ENCODE results near the gene HEXIM1.
"Not testable (repeated sequence)": the region's sequence is repeated elsewhere in the genome, so short reads cannot be mapped to it uniquely, and the experiment has no call there.

The HEXIM1 gene

DNA sequence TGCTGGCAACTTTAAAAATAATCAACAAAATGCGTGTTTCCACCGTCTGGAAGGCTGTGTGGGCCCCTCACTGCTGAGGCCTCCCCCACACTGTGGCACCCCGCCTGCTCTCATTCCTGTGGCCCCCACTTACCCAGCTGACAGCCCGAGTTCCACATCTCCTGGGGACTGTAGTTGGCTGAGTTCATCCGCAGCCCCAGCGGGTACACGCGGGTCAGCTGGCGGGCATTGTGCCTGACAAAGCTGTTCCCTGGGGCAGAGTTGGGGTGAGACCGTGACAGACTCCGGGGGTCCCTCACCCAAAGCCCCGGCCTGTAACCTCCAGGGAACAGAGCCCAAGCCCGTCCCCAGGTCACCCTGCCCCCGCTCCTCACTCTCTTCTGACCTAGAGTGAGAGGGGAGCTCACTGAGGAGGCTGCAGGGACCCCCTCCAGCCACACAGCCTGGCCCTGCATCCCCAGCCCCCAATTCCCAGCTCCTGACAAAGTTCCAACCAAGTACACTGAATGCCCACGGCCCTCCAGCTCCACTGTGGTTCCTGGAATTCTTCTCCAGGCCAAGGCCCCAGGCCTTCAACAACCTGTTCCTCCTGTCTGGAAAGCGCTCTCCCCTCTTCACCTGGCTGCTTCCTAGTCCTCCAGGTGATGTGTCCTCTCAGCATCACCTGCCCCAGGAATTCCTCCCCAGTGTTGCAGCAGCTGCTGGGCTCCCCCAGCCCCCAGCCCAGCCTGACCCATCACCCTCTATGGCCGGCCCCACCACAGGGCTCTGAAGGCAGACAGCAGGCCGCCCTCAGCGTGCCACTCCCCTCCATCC is 34.0 kb upstream of the HEXIM1 start:
- DNase-seq: no peak

DNA sequence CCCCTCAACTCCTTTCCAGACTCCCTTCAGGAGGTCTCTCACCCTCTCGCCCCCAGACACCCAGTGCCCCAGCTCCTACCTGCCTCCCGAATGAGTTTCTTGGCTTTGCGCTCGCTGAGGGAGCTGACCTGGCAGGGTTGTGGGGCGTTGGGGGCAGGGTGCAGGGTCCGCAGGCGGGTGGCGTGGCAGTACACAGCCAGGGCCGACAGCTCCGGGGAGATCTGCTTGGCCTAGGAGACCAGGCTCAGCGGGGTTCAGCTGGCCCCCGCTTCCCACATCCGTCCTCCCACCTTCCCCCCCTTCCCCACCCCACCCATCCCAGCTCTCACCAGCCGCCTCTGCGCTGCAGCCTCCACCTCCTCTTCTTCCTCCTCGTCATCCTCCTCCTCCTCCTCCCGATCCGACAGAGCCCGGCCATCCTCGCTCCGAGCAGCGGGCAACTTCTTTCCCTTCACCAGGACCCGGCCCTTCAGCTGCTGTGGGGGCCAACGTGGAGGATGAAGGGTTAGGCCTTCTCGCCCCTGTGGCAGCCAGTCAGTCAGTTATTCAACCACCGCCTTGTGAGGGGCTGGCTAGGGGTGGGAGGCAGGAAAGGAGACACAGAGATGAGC is 33.2 kb upstream of the HEXIM1 start:
- DNase-seq: no peak

DNA sequence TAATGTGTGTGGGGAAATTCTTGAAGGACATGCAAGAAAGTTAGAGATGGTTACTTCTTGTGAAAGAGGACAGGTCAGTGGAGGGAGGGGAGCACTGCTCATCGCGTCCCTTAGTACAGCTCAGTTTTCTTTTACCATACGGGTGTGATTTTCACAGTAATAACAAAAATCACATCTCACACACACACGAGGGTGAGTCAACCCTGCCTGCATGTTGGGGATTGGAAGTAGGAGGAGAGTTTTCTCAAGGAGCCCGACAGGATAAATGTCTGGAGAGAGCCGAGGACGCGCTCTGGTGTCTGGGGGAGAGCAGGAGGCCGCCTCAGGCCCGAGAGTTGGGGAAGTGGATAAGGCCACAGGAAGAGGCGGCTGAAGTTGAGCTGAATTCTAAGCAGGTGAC is 32.4 kb upstream of the HEXIM1 start:
- DNase-seq: no peak

DNA sequence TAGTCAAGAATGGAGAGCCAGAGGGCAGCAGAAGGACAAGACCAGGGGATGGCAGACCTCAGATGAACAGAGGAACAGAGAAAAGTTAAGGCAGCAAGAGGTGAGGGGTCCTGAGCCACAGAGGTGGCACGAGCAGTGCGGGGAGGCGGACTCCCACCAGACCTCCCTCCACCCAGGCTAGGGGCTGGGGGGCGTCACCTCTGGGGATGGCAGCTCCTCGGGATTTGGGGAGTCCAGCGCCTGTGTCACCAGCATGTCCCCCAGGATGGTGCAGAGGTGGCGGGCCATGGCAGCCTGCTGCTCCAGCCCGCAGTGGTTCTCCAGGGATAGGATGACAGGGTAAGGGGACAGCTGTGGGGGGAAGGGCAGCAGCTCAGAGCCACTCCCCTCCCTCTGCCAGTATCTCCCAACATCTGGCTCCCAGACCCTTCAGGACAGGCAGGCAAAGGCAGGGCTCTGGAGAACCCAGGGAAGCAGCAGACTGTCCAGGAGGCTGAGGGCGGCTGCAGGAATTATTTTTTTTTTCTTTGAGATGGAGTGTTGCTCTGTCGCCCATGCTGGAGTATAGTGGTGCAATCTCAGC is 31.8 kb upstream of the HEXIM1 start:
- no peak for DNase-seq

DNA sequence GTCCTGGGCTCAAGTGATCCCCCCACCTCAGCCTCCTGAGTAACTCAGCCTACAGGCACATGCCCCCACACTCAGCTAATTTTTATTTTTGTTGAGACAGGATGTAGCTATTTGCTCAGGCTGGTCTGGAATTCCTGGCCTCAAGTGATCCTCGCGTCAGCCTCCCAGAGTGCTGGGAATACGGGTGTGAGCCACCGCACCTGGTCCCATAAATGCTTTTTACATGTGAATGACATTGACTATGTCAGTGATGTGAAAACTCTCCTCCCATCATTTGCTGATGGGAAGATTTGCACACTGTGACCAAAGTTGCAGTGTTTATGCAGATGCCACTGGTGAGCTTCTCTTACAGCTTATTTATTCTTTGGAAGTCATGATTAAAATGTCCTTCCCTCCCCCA is 30.9 kb upstream of the HEXIM1 start:
- DNase-seq: no peak

DNA sequence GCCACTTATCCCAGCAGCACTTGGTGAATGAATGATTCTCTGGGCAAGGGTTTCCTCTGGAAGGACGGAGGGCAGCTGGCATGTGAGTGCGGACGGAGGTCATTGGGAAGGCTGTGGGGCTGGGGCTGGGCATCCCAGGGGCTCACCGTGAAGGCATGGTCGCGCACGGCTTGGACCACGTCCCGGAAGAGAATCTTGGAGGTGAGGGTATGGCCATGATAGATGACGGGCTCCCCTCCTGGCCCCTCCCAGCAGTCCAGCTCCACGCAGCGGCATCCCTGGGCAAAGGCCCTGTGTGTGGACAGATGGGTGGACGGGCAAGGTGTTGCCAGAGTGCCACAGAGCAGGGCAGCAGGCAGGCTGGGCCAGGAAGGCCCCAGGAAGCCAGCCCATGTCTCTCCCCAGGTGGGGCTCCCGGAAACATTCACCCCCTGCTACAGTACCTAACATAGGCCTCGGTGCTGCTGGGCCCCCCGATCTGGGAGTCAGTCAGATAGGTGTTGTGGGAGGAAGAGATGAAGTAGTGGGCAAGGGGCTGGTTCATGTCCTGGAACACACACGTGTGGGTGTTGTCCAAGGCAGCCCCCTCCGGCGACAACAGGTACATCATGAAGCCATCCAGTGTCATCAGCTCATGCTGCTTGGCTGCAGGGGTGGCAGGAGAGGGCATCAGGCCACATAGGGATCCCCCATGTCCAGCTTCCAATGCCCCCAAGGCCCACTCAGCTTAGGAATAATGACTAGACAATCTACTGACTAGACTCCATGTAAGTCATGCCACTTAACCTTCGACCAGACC is 30.2 kb upstream of the HEXIM1 start:
- DNase-seq: no peak

DNA sequence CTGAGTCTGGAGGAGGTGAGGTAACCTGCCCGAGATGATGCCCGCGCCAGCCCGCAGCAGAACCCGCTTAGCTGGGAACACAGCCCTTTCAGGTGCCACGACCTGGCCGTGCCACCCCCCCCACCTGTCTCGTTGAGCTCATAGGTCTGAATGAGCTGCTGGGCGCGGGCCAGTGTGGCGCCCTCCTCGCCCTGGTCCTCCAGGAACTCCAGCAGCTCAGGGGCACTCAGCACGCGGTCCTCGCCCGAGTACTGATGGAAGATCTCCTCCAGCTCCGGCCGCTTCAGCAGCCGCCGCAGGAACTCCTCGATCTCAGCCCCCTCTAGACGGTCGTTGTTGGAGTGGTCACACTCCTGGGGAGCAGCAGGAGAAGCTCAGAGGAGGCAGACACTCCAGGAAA is 29.6 kb upstream of the HEXIM1 start:
- no peak for DNase-seq

DNA sequence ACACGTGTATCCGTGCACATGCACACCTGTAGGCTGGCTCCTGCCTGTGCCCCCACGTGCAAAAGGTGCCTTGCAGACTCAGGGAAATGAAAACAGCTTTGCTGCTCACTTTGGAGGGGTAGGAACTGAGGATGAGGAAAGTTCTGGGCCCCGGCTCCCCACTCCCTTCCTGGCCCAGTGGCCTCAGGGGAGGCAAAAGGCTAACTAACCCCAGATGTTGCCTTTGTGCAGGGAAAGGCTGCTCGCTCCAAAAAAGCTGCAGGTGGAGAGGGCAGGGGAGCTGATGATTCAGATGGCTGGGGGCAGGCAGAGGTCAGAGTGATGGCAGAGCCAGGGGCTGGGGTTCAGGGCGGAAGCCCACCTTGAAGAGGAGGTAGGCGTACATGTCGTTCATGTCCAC is 28.3 kb upstream of the HEXIM1 start:
- DNase-seq: no peak

DNA sequence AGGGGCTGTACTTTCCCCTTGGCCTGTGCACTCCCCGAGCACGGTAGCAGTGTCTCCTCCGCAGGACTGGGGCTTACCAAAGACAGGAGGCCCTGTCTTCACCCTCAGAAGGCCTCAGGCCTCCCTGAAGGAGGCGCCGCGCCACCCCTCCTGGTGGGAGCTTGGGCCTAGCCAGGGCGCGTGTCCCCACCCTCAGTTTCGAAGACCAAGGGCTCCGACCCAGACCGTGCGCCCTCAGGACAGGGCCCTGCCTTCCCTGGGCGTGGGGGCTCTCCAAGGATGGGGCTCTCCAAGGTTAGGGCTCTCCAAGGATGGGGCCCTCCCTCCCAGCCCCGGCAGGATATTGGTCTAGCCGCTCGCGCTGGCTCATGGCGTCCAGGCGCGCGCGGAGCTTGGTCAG is 27.7 kb upstream of the HEXIM1 start:
- no peak for DNase-seq

DNA sequence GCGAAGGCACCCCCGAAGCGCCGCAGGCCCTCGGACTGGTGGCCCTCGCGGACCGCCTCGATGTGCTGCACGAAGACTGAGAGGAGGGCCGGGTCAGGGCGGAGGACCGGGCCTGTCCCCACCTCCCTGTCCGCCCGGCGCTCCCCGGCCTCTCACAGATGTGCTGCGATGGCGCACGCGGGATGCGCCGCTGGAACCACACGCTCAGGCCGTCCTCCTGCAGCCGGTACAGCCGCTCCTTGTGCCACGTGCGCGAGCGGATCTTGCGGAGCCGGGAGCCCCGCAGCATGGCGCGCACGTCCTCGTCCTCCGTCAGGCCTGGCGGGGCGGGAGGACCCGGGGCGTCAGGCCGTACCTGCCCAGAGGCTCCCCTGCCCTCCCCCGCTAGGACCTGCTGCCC is 27.2 kb upstream of the HEXIM1 start:
- no peak for DNase-seq

DNA sequence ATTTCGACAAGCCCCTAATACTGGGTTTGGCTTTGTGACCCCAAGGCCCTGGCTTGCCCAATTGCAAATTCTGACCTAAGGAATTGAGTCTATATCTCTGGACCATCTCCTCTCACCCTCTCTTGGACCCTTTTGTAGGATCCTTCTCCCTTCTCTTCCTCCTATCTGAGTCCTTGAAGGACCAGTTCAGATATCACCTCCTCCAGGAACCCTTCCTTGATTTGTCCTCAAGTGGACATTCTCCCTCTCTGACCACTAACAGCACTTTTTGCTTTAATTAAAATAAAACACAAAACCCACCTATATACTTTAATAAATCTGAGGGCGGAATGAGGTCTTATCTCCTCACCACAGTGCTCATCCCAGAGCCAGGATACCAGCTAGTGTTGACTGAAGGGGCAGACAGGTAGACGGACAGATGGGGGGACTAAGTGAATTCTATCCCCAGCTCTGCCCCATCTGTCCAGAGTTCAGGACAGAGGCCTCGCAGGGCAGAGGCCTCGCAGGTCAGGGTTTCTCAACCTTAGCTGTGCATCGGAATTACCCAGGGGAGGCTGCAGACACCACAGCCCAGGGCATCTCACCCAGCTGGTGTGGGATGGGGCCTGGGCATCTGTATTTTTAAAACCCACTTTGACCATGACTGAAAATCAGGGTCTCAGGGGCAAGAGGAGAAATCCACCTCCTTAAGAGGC is 25.1 kb upstream of the HEXIM1 start:
- DNase-seq: no peak

DNA sequence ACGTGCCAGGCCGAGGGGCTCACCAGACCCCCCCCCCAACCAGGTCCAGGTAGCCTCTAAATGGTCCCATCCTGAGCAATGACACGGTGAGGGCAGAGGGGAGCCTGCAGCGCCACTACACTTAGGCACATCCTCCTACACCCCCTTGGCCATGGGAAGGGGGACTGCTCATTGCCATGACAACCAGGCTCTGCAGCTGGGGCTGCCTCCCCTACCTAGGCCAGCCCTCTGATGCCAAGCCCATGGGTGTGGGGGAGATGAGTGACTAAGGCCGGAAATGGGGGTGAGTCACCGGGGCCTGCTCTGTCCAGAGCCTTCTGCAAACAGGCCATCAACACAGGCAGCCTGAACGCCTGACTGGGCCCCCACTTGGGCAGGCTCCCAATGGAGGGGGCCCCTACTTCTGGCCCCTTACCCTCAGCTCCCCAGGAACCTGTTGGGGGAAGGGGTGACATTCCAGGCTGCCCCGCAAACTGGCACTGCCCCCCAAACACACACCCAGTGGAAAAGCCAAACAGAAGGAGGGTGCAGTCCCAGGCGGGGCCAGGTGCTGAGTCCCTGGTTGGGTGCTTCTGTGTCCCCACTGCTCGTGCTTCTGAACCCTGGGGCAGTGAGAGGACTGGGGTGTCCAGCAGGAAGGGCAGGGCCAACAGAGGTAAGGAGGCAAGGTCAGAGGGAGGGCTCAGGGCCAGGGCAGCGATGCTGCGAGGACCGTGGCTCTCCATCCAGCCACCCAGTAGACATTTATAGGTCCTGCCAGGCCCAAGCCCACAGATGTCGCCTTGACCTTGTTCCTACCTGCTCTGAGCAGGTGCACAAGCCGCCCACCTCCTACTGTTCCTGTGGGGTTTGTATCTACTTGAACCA is 24.1 kb upstream of the HEXIM1 start:
- no peak for DNase-seq

DNA sequence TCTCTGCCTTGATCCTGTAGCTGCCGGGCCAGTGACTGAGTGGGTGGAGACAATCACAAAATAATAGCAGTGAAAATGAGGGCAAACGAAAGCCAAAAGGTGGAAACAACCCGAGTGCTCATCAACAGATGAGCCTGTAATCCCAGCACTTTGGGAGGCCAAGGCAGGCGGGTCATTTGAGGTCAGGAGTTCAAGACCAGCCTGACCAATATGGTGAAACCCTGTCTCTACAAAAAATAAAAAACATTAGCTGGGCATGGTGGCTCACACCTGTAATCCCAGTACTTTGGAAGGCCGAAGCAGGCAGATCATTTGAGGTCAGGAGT is 23.5 kb upstream of the HEXIM1 start:
- not testable (repeated sequence) for DNase-seq

DNA sequence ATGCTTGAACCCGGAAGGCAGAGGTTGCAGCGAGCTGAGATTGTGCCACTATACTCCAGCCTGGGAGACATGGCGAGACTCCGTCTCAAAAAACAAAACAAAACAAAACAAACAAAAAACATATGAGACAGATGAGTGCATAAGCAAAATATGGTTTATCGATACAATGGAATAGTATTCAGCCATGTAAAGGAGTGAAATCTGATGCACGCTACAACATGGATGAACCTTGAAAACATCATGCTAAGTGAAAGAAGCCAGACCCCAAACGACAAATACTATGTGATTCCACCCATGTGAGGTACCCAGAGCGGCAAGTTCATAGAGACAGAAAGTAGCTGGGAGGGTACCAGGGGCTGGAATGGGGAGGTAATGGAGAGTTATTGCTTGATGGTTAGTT is 22.8 kb upstream of the HEXIM1 start:
- no peak for DNase-seq

DNA sequence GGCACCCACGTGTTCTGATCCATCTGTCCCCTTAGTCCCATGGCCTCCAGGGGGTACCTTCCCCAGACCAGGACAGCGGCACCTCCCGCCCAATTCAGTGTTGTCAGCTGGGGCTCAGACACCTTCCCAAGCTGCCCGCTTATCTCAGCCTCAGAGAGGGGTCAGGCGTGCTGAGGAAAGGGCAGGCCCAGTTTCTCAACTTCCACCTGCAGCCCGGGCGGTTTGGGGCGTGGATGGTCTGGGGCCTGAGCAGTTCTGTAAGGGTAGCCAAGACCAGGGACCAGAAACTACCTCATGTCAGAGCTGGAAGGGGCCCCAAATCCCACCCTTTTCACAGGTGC is 21.1 kb upstream of the HEXIM1 start:
- DNase-seq: no peak

DNA sequence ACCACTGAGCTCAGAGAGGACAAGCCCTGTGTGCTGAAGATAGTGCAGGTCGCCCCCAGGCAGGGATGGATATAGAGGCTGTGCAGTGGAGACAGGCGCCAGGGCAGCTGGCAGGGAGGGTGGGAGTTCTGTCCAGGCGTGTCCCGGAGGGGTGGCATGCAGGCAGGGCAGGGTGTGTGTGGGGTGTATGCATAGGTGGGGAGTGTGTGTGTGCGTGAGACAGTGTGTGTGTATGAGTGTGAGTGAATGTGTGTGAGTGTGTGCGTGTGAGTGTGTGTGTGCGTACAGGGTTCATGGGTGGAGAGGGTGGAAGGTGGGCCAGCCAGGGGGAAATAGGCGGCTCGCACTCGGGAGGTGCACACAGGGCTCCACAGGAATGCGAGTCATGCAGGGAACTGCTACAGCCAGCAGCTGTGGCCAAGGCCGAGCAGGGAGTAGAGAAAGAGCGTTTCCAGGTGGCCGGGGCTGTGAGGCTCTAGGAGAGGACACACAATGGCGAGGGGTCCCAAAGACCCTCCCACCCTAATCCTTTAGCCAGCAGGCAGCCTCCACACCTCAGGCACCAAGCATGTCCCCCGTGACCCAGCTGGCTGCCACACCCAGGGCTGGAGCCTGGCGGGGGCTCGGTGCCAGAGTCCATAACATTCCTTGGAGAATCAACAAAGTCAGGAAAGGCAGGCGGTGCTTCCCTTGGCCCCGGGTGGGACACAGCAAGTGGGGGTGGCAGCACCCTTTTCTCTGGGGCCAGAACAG is 20.6 kb upstream of the HEXIM1 start:
- DNase-seq: no peak

DNA sequence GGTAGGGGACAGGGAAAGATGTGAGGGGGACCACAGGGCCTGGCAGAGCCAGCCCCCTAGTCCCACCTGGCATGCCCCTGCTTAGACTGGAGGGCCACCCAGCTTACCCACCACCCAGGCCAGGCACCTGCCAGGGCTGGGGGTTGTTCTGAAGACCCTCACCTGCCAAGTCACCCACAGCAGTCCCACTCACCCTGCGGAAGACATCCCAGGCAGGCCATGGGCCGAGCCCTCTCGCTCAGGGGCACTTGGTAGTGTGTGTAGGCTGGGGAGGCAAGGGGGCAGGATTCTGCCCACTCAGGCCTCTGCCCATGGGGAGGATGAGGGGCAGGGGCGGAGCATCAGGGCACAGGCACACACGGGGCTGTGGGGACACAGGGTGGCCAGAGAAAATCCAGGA is 19.9 kb upstream of the HEXIM1 start:
- no peak for DNase-seq

DNA sequence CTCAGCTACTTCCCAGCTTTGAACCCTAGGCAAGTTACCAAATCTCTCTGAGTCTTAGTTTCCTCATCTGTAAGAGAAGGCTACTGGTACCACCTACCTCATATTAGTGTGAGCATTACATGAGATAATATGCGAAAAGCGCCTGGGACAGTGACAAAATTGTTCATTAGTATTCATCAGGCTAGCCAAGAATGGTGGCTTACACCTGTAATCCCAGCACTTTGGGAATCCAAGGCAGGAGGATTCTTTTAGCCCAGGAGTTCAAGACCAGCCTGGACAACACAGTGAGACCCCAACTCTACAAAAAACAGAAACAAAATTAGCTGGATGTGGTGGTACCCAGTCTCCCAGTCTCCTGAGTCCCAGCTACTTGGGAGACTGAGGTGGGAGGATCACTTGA is 19.3 kb upstream of the HEXIM1 start:
- DNase-seq: no peak

DNA sequence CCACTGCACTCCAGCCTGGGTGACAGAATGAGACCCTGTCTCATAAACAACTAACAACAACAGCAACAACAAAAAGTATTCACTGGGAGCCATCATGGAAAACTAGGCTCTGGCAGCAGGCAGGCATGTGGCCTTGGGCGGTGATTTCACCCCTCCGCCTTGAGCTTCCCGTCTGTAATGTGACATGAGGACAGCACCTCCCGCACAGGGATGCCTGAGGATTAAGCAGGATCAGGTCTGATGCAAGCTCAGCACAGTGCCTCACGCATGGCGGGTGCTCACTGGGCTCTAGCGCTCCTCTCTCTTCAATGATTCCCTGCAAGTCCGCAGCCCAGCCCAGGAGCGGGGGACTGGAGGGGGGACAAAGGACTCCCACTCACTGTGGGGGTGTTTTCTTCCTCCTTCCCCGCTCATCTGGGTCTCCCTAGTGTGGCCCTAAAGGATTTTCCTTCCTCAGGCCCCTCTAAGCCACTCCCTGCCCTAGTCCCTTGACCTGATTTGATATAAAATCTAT is 18.8 kb upstream of the HEXIM1 start:
- DNase-seq: no peak

DNA sequence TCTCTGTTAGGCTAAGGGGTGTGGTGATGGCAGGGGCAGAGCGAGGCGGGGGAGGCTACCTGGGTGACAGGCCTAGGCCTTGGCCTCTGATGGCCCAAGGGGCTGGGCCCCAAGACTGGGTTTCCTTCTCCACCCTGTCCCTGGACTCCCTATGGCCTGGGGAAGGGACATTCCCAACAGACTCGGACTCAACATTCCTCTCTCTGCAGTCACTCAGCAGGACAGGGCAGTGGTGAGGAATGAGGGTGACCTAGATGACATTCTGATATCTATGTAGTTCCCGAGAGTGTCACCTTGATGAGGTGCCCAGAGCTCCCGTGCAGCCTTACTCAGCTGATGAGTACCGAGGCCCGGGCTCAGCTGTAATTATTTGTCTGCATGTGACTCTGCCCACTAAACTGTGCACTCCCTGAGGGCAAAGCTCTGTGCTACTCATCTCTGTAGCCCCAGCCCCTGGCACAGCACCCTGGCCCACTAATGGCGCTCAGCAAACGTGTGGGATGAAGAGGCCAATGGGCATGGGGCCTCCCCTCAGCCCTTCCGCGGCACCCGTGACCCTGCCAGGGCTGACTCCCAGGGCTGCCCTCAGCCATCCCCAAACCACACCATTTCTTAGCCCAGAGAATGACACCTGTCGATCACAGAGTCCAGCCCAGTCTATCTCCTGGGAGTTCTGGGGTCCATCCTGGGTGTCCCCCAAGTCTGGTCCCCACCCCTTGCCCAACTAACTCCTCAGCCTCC is 18.2 kb upstream of the HEXIM1 start:
- DNase-seq: no peak
